Adipocyte (in vitro differentiated cells): ENCODE results near the gene DZIP3.

Source experiments
- DNase-seq: peaks from one replicate; pipeline ENCODE4 v3.0.0-alpha.2; 2015; ENCODE audit warnings: low read depth
- H3K27me3 ChIP-seq: replicated peaks from 2 replicates; pipeline ENCODE4 v1.7.0; 2013; ENCODE audit warnings: mild to moderate bottlenecking, low read length, moderate library complexity; ENCODE audit not compliant: control insufficient read depth, insufficient read depth
- H3K36me3 ChIP-seq: 2 replicates; pipeline ENCODE4 v1.7.0; 2013; ENCODE audit warnings: low read length, mild to moderate bottlenecking, moderate library complexity; ENCODE audit not compliant: control insufficient read depth, insufficient read depth, severe bottlenecking
- H3K4me1 ChIP-seq: 2 replicates; pipeline ENCODE4 v1.7.0; 2013; ENCODE audit warnings: mild to moderate bottlenecking, low read length, moderate library complexity; ENCODE audit not compliant: control insufficient read depth, insufficient read depth
- H3K4me3 ChIP-seq: 2 replicates; pipeline ENCODE4 v1.7.0; 2013; ENCODE audit warnings: mild to moderate bottlenecking, low read length, moderate library complexity
- H3K9ac ChIP-seq: 2 replicates; pipeline ENCODE4 v1.7.0; 2013; ENCODE audit warnings: mild to moderate bottlenecking, low read length, moderate library complexity
- H3K9me3 ChIP-seq: 2 replicates; pipeline ENCODE4 v1.7.0; 2013; ENCODE audit warnings: mild to moderate bottlenecking, low read length, moderate library complexity; ENCODE audit not compliant: control insufficient read depth

The DZIP3 gene

DNA sequence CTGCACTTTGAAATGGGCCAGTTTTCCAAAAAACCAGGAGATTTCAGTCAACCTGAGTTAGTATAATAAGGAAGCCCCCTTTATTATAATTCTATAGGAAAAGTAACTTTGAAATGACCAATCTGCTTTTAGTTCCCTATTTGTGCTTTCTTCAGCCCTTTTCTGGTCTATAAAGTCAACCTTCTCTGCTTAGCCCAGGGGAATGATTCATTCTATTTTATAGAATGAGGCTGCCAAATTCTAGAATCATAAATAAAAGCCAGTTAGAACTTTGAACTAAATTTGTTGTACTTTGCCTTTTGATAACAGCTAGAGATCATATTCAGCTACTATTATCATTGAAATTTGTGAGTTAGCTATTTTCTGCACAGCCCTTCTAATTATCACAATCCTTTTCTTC lies 25.0 kb upstream of the DZIP3 start:
- Histone ChIP-seq H3K9ac (no peak overlapping the region), H3K4me1 (peaks cover 10% of the 10 kb centered on the region), H3K27me3 (no peaks in the 10 kb centered on the region), H3K4me3 (no peak overlapping the region), H3K36me3 (no peaks in the 10 kb centered on the region), H3K9me3 (no peaks in the 10 kb centered on the region)
- DNase-seq = peak; percentile 15

- no peak for DNase-seq
- no peaks in the 10 kb centered on the region for H3K27me3 ChIP-seq
- no peaks in the 10 kb centered on the region for H3K9me3 ChIP-seq
- H3K36me3 ChIP-seq = no peaks in the 10 kb centered on the region
- no peak overlapping the region for H3K9ac ChIP-seq
- H3K4me1 ChIP-seq = peaks cover 10% of the 10 kb centered on the region
- H3K4me3 ChIP-seq = no peak overlapping the region
Measured at GRCh38 chr3:108565506-108565905, 24.0 kb upstream of the DZIP3 start.

- H3K4me3 ChIP-seq = no peak overlapping the region
- H3K27me3 ChIP-seq = no peaks in the 10 kb centered on the region
- H3K36me3 ChIP-seq = no peaks in the 10 kb centered on the region
- H3K9me3 ChIP-seq = no peaks in the 10 kb centered on the region
- H3K9ac ChIP-seq = no peak overlapping the region
- no peak for DNase-seq
- peaks cover 10% of the 10 kb centered on the region for H3K4me1 ChIP-seq
Measured at GRCh38 chr3:108566599-108566998, 22.9 kb upstream of the DZIP3 start.

DNA sequence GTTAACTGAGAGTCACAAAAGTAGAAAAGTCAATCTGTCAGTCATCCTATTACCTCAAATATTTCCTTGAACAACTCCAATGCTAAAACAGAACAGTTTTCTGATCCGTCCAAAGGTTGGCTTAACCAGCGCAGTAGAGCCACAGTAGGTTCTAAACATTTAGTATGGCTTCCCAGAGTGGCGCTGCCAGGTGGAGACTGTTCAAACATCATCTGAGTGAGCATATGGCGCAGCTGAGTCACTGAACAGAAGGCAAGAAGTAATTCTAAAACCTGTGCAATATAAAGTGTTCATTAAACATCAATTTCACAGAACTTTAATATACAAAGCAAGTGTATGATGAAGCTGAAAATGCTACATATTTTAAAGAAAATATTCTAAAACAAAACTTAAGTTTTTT lies 20.2 kb upstream of the DZIP3 start:
- no peak for DNase-seq
- Histone ChIP-seq H3K4me1 (peaks cover 7% of the 10 kb centered on the region), H3K9ac (no peak overlapping the region), H3K4me3 (no peak overlapping the region), H3K27me3 (no peaks in the 10 kb centered on the region), H3K36me3 (no peaks in the 10 kb centered on the region), H3K9me3 (peaks cover 11% of the 10 kb centered on the region)

DNA sequence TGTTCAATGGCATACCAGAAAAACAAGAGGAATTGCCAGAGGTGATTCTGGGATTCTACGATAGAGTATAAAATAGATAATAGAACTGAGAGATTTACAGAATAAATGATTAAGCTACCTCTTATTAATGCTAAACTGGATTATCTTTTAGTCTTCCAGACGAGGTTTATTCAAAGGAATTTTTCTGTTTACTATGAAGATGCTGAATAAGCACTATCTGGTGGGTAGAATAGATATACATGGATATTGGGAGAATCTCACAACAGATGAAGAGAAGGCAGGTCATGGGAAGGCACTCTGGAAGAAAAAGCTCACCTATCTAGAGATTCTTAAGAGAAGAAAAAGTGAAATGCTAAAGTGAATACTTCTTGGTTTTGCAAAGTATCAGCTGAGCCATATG lies 11.5 kb upstream of the DZIP3 start:
- Histone ChIP-seq H3K36me3 (peaks cover 6% of the 10 kb centered on the region), H3K27me3 (no peaks in the 10 kb centered on the region), H3K9me3 (peaks cover 5% of the 10 kb centered on the region), H3K9ac (no peak overlapping the region), H3K4me3 (no peak overlapping the region), H3K4me1 (no peaks in the 10 kb centered on the region)
- DNase-seq = no peak

- Histone ChIP-seq H3K36me3 (peaks cover under 1% of the 10 kb centered on the region), H3K9ac (peak overlapping the region; percentile 95), H3K9me3 (no peaks in the 10 kb centered on the region), H3K4me1 (peaks cover 9% of the 10 kb centered on the region), H3K27me3 (no peaks in the 10 kb centered on the region), H3K4me3 (peak overlapping the region; percentile 96)
- peak; percentile 61 for DNase-seq
Measured at GRCh38 chr3:108588601-108589000, 921 bp upstream of the DZIP3 start.

- Histone ChIP-seq H3K27me3 (no peaks in the 10 kb centered on the region), H3K9me3 (no peaks in the 10 kb centered on the region), H3K4me3 (peak overlapping the region; percentile 96), H3K36me3 (no peaks in the 10 kb centered on the region), H3K9ac (peak overlapping the region; percentile 95), H3K4me1 (peaks cover 9% of the 10 kb centered on the region)
- no peak for DNase-seq
Measured at GRCh38 chr3:108589998-108590323, 439 bp downstream of the DZIP3 start.

- peak; percentile 13 for DNase-seq
Measured at GRCh38 chr3:108590460-108590859, 938 bp downstream of the DZIP3 start.

DNA sequence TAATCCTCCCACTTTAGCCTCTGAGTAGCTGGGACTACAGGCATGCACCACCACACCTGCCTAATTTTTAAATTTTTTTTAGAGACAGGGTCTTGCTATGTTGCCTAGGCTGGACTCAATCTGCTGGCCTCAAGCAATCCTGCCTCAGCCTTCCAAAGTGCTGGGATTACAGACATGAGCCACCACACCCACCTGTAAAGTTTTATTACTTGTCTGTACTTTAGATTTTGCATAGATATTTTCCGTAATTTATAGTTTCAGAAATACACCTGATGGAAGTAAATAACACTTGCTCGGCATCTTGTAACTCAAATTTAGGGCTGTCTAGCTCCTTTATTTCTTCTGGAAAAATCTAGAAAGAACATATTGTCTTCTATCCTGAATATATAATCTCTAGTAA lies 5.8 kb downstream of the DZIP3 start:
- no peak overlapping the region for H3K9ac ChIP-seq
- H3K9me3 ChIP-seq = no peaks in the 10 kb centered on the region
- peaks cover 3% of the 10 kb centered on the region for H3K4me1 ChIP-seq
- H3K27me3 ChIP-seq = no peaks in the 10 kb centered on the region
- no peaks in the 10 kb centered on the region for H3K36me3 ChIP-seq
- no peak overlapping the region for H3K4me3 ChIP-seq
- DNase-seq = no peak

More at GRCh38 chr3:108590460-108590859, 938 bp downstream of the DZIP3 start:
- H3K9me3 ChIP-seq = no peaks in the 10 kb centered on the region
- no peaks in the 10 kb centered on the region for H3K36me3 ChIP-seq
- H3K9ac ChIP-seq = peak overlapping the region; percentile 95
- peaks cover 9% of the 10 kb centered on the region for H3K4me1 ChIP-seq
- peak overlapping the region; percentile 96 for H3K4me3 ChIP-seq
- H3K27me3 ChIP-seq = no peaks in the 10 kb centered on the region

GRCh38 chr3:108598375-108598774 lies 8.9 kb downstream of the DZIP3 start:
- Histone ChIP-seq H3K36me3 (no peaks in the 10 kb centered on the region), H3K9ac (no peak overlapping the region), H3K27me3 (no peaks in the 10 kb centered on the region), H3K4me1 (no peaks in the 10 kb centered on the region), H3K4me3 (no peak overlapping the region), H3K9me3 (no peaks in the 10 kb centered on the region)
- no peak for DNase-seq

GRCh38 chr3:108599677-108600409 lies 10.3 kb downstream of the DZIP3 start:
- H3K9me3 ChIP-seq = no peaks in the 10 kb centered on the region
- no peak overlapping the region for H3K9ac ChIP-seq
- peaks cover 4% of the 10 kb centered on the region for H3K4me1 ChIP-seq
- H3K4me3 ChIP-seq = no peak overlapping the region
- DNase-seq = no peak
- no peaks in the 10 kb centered on the region for H3K36me3 ChIP-seq
- no peaks in the 10 kb centered on the region for H3K27me3 ChIP-seq
